BLaER1 (cell line): ENCODE data around the gene TBX15.

Experiments
- H3K27ac ChIP-seq: shearing (Covaris generic); formaldehyde crosslinking; 2 replicates; pipeline ENCODE4 v1.8.1; 2022
- H3K27me3 ChIP-seq: shearing (Covaris generic); formaldehyde crosslinking; 2 replicates; pipeline ENCODE4 v1.8.1; 2022
- H3K36me3 ChIP-seq: shearing (Covaris generic); formaldehyde crosslinking; 2 replicates; pipeline ENCODE4 v1.8.1; 2022
- H3K4me1 ChIP-seq: shearing (Covaris generic); formaldehyde crosslinking; 2 replicates; pipeline ENCODE4 v1.8.1; 2022
- H3K4me2 ChIP-seq: shearing (Covaris generic); formaldehyde crosslinking; 2 replicates; pipeline ENCODE4 v1.8.1; 2022
- H3K4me3 ChIP-seq: shearing (Covaris generic); formaldehyde crosslinking; 2 replicates; pipeline ENCODE4 v1.8.1; 2022
- H3K9ac ChIP-seq: shearing (Covaris generic); formaldehyde crosslinking; 2 replicates; pipeline ENCODE4 v1.8.1; 2022
- H3K9me3 ChIP-seq: shearing (Covaris generic); formaldehyde crosslinking; 2 replicates; pipeline ENCODE4 v1.8.1; 2022
- H4K20me1 ChIP-seq: shearing (Covaris generic); formaldehyde crosslinking; 2 replicates; pipeline ENCODE4 v1.8.1; 2022
- Cebpa-rat ChIP-seq: shearing (Covaris generic); IDR thresholded peaks from 2 replicates; pipeline ENCODE4 v1.8.1; 2022

Gene TBX15

GRCh38 chr1:118914379-118915161 lies 73.6 kb downstream of the TBX15 start:
- no peak overlapping the region for H3K9ac ChIP-seq
- H3K27me3 ChIP-seq: no peaks in the 10 kb centered on the region
- TF ChIP-seq Cebpa-rat: no peak
- H3K36me3 ChIP-seq: no peaks in the 10 kb centered on the region
- no peak overlapping the region for H3K4me3 ChIP-seq
- H3K27ac ChIP-seq: no peak overlapping the region
- H3K4me1 ChIP-seq: no peaks in the 10 kb centered on the region
- H4K20me1 ChIP-seq: no peaks in the 10 kb centered on the region
- H3K4me2 ChIP-seq: no peak overlapping the region
- no peaks in the 10 kb centered on the region for H3K9me3 ChIP-seq

GRCh38 chr1:118913818-118914217 lies 74.3 kb downstream of the TBX15 start:
- H3K27me3 ChIP-seq: no peaks in the 10 kb centered on the region

GRCh38 chr1:118912574-118912973 lies 75.6 kb downstream of the TBX15 start:
- H3K4me1 ChIP-seq: no peaks in the 10 kb centered on the region
- no peaks in the 10 kb centered on the region for H3K36me3 ChIP-seq
- no peak for TF ChIP-seq Cebpa-rat
- H3K27me3 ChIP-seq: no peaks in the 10 kb centered on the region
- no peak overlapping the region for H3K4me2 ChIP-seq
- no peak overlapping the region for H3K9ac ChIP-seq
- H3K9me3 ChIP-seq: no peaks in the 10 kb centered on the region
- no peaks in the 10 kb centered on the region for H4K20me1 ChIP-seq
- H3K27ac ChIP-seq: no peak overlapping the region
- H3K4me3 ChIP-seq: no peak overlapping the region

More at GRCh38 chr1:118913818-118914217, 74.3 kb downstream of the TBX15 start:
- no peaks in the 10 kb centered on the region for H3K36me3 ChIP-seq
- H3K4me1 ChIP-seq: no peaks in the 10 kb centered on the region
- H3K4me2 ChIP-seq: no peak overlapping the region
- H3K9ac ChIP-seq: no peak overlapping the region
- H3K9me3 ChIP-seq: no peaks in the 10 kb centered on the region
- no peaks in the 10 kb centered on the region for H4K20me1 ChIP-seq
- no peak for TF ChIP-seq Cebpa-rat
- no peak overlapping the region for H3K27ac ChIP-seq
- H3K4me3 ChIP-seq: no peak overlapping the region

- no peaks in the 10 kb centered on the region for H3K4me1 ChIP-seq
- no peaks in the 10 kb centered on the region for H3K9me3 ChIP-seq
- no peak overlapping the region for H3K4me2 ChIP-seq
- H4K20me1 ChIP-seq: no peaks in the 10 kb centered on the region
- H3K27ac ChIP-seq: no peak overlapping the region
- no peaks in the 10 kb centered on the region for H3K36me3 ChIP-seq
- H3K4me3 ChIP-seq: no peak overlapping the region
- H3K27me3 ChIP-seq: no peaks in the 10 kb centered on the region
- TF ChIP-seq Cebpa-rat: no peak
- H3K9ac ChIP-seq: no peak overlapping the region
Observed at GRCh38 chr1:118911571-118911970, 76.6 kb downstream of the TBX15 start.

- H3K27me3 ChIP-seq: no peaks in the 10 kb centered on the region
- H3K36me3 ChIP-seq: no peaks in the 10 kb centered on the region
- no peaks in the 10 kb centered on the region for H3K9me3 ChIP-seq
Observed at GRCh38 chr1:118907466-118907865, 80.7 kb downstream of the TBX15 start.

GRCh38 chr1:118905671-118906070 lies 82.5 kb downstream of the TBX15 start:
- Histone ChIP-seq H3K4me2 (no peak overlapping the region), H3K4me1 (no peaks in the 10 kb centered on the region), H3K36me3 (no peaks in the 10 kb centered on the region), H3K4me3 (no peak overlapping the region), H3K27me3 (no peaks in the 10 kb centered on the region), H3K9me3 (no peaks in the 10 kb centered on the region), H4K20me1 (no peaks in the 10 kb centered on the region), H3K9ac (no peak overlapping the region), H3K27ac (no peak overlapping the region)
- no peak for TF ChIP-seq Cebpa-rat

More at GRCh38 chr1:118907466-118907865, 80.7 kb downstream of the TBX15 start:
- H3K4me2 ChIP-seq: no peak overlapping the region
- no peak overlapping the region for H3K4me3 ChIP-seq
- H3K4me1 ChIP-seq: no peaks in the 10 kb centered on the region
- no peaks in the 10 kb centered on the region for H4K20me1 ChIP-seq
- H3K27ac ChIP-seq: no peak overlapping the region
- no peak for TF ChIP-seq Cebpa-rat
- H3K9ac ChIP-seq: no peak overlapping the region

- Histone ChIP-seq H3K4me1 (no peaks in the 10 kb centered on the region), H3K27me3 (no peaks in the 10 kb centered on the region), H3K4me3 (no peak overlapping the region), H3K9me3 (no peaks in the 10 kb centered on the region), H3K4me2 (no peak overlapping the region), H3K9ac (no peak overlapping the region), H3K27ac (no peak overlapping the region), H3K36me3 (no peaks in the 10 kb centered on the region), H4K20me1 (no peaks in the 10 kb centered on the region)
- TF ChIP-seq Cebpa-rat: no peak
Observed at GRCh38 chr1:118905196-118905595, 82.9 kb downstream of the TBX15 start.

- H3K27ac ChIP-seq: no peak overlapping the region
- no peak overlapping the region for H3K4me3 ChIP-seq
- H3K4me2 ChIP-seq: no peak overlapping the region
- no peak overlapping the region for H3K9ac ChIP-seq
- H4K20me1 ChIP-seq: no peaks in the 10 kb centered on the region
- H3K27me3 ChIP-seq: no peaks in the 10 kb centered on the region
- H3K36me3 ChIP-seq: no peaks in the 10 kb centered on the region
- H3K4me1 ChIP-seq: no peaks in the 10 kb centered on the region
- TF ChIP-seq Cebpa-rat: no peak
- H3K9me3 ChIP-seq: no peaks in the 10 kb centered on the region
Observed at GRCh38 chr1:118902711-118903191, 85.4 kb downstream of the TBX15 start.

- Histone ChIP-seq H3K27me3 (no peaks in the 10 kb centered on the region), H3K4me1 (no peaks in the 10 kb centered on the region), H3K4me2 (no peak overlapping the region), H4K20me1 (no peaks in the 10 kb centered on the region), H3K36me3 (no peaks in the 10 kb centered on the region), H3K4me3 (no peak overlapping the region), H3K9me3 (no peaks in the 10 kb centered on the region), H3K27ac (no peak overlapping the region), H3K9ac (no peak overlapping the region)
- no peak for TF ChIP-seq Cebpa-rat
Observed at GRCh38 chr1:118902299-118902698, 85.8 kb downstream of the TBX15 start.

GRCh38 chr1:118900643-118901440 lies 87.3 kb downstream of the TBX15 start:
- no peak for TF ChIP-seq Cebpa-rat
- Histone ChIP-seq H3K27ac (no peak overlapping the region), H3K36me3 (no peaks in the 10 kb centered on the region), H3K9me3 (no peaks in the 10 kb centered on the region), H3K4me2 (no peak overlapping the region), H3K4me1 (no peaks in the 10 kb centered on the region), H3K4me3 (no peak overlapping the region), H3K27me3 (no peaks in the 10 kb centered on the region), H4K20me1 (no peaks in the 10 kb centered on the region), H3K9ac (no peak overlapping the region)
